Ishikawa (cell line): ENCODE data around the gene ISX.

ENCODE experiments used
- CREB1 ChIP-seq: IDR thresholded peaks from 2 replicates; pipeline ENCODE4 v1.6.1; 2012; ENCODE audit warnings: low read depth
- FOXM1 ChIP-seq: IDR thresholded peaks from 2 replicates; pipeline ENCODE4 v1.6.1; 2012; ENCODE audit warnings: low read depth, borderline replicate concordance
- REST ChIP-seq: IDR thresholded peaks from 2 replicates; pipeline ENCODE4 v1.6.1; 2012; ENCODE audit warnings: low read depth, mild to moderate bottlenecking
- TAF1 ChIP-seq: IDR thresholded peaks from 2 replicates; pipeline ENCODE4 v1.6.1; 2012; ENCODE audit warnings: low read depth, mild to moderate bottlenecking
- YY1 ChIP-seq: IDR thresholded peaks from 2 replicates; pipeline ENCODE4 v1.6.1; 2012; ENCODE audit warnings: low read depth
- ZBTB7A ChIP-seq: IDR thresholded peaks from 2 replicates; pipeline ENCODE4 v1.6.1; 2012; ENCODE audit warnings: low read depth

GRCh38 chr22:35109616-35110015 is 43.7 kb downstream of the ISX start:
- TF ChIP-seq REST (no peak), FOXM1 (no peak), ZBTB7A (no peak), CREB1 (no peak), YY1 (no peak), TAF1 (no peak)
